Peyer's patch (tissue), 4 donors: Measurements from ENCODE around the gene ONECUT1. TPM values are rescaled to one million over a fixed set of nuclear protein-coding genes. Genes with fewer than 3 reads are reported as not detected.

Source experiments
- DNase-seq, 3 donors: peaks; one replicate each; pipeline ENCODE4 v3.0.0-alpha.2; 2017 to 2019
- H3K27ac ChIP-seq, 4 donors: fragments of 200-600 bp; sonication (generic); one replicate each; pipeline ENCODE4 v1.5.1; 2016 to 2019
- H3K27me3 ChIP-seq, 2 donors: fragments of 200-600 bp; sonication (generic); one replicate each; pipeline ENCODE4 v1.5.1; 2019
- H3K36me3 ChIP-seq, 3 donors: fragments of 200-600 bp; sonication (generic); one replicate each; pipeline ENCODE4 v1.5.1; 2016 to 2019
- H3K4me1 ChIP-seq, 4 donors: fragments of 200-600 bp; sonication (generic); one replicate each; pipeline ENCODE4 v1.5.1; 2016 to 2019
- H3K4me3 ChIP-seq, 4 donors: fragments of 200-600 bp; sonication (generic); 1 replicate in 3 of 4; 2 replicates in 1 of 4; pipeline ENCODE4 v1.5.1; 2016 to 2019; ENCODE audit warnings: mild to moderate bottlenecking in 1 of 4
- H3K9me3 ChIP-seq, 4 donors: fragments of 200-600 bp; sonication (generic); one replicate each; pipeline ENCODE4 v1.5.1; 2016 to 2019; ENCODE audit warnings: mild to moderate bottlenecking in 1 of 4
- POLR2A ChIP-seq, 2 donors: fragments of 450-650 bp; IDR thresholded peaks; one replicate each; pipeline ENCODE4 v1.5.1; 2017; ENCODE audit warnings: antibody characterized with exemption in 2 of 2, mild to moderate bottlenecking in 2 of 2, moderate library complexity in 2 of 2
- total RNA-seq, 4 donors: library from RNA; depleted of rRNA; stranded (reverse); fragments of >200 nt; gene quantifications; one replicate each; pipeline ENCODE4 v1.1.0, GENCODE V29; 2016
- TF ChIP-seq, protein P1 (sequence below), 6 experiments: fragments of 450-650 bp in 4 of 6; fragments of 200-600 bp in 2 of 6; sonication (generic) in 1 of 6; IDR thresholded peaks; one replicate each; pipeline ENCODE4 v1.5.1; 2017 to 2019; ENCODE audit warnings: antibody characterized with exemption in 6 of 6, mild to moderate bottlenecking in 3 of 6, moderate library complexity in 1 of 6

The ONECUT1 gene
- total RNA-seq, 4 donors from 2014 or later: not detected

- Histone ChIP-seq H3K27me3 (no peaks in the 10 kb centered on the region), H3K4me3 (no peak overlapping the region), H3K9me3 (no peaks in the 10 kb centered on the region), H3K4me1 (no peaks in the 10 kb centered on the region), H3K27ac (no peak overlapping the region), H3K36me3 (no peaks in the 10 kb centered on the region)
- no peak for TF ChIP-seq POLR2A (IDR thresholded peaks at IDR 0.05)
- TF ChIP-seq, protein P1, sequence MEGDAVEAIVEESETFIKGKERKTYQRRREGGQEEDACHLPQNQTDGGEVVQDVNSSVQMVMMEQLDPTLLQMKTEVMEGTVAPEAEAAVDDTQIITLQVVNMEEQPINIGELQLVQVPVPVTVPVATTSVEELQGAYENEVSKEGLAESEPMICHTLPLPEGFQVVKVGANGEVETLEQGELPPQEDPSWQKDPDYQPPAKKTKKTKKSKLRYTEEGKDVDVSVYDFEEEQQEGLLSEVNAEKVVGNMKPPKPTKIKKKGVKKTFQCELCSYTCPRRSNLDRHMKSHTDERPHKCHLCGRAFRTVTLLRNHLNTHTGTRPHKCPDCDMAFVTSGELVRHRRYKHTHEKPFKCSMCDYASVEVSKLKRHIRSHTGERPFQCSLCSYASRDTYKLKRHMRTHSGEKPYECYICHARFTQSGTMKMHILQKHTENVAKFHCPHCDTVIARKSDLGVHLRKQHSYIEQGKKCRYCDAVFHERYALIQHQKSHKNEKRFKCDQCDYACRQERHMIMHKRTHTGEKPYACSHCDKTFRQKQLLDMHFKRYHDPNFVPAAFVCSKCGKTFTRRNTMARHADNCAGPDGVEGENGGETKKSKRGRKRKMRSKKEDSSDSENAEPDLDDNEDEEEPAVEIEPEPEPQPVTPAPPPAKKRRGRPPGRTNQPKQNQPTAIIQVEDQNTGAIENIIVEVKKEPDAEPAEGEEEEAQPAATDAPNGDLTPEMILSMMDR (IDR thresholded peaks at IDR 0.05): no peak
- no peak for DNase-seq
Measured at GRCh38 chr15:52749258-52749657, 40.9 kb downstream of the ONECUT1 start.

DNA sequence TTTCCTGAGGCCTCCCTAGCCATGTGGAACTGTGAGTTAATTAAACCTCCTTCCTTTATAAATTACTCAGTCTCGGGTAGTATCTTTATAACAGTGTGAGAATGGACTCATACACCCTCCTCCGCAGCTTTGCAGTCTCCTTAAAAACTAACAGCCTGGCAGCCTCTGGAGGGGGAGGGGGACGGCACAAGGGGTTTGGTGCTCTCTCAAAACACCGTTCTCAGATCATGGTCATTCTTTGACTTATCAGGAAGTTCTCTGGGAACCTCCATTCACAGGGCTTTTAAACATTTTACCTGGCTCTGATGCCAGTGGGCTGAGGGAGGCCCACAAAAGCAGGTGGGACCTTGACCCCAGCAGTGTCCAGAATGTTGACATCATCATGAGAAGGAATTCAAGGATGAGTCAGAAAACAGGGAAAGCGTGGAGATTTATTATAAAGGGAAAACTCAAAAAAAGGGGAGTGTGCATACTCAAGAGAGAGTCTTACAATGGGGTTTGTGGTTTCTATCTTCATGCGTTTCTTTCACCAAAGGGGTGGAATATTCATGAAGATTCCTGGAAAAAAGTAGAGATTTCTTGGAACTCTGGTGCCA lies 43.9 kb downstream of the ONECUT1 start:
- Histone ChIP-seq H3K4me1 (no peaks in the 10 kb centered on the region), H3K4me3 (no peak overlapping the region), H3K9me3 (no peaks in the 10 kb centered on the region), H3K27ac (no peak overlapping the region), H3K36me3 (no peaks in the 10 kb centered on the region), H3K27me3 (no peaks in the 10 kb centered on the region)
- no peak for DNase-seq
- TF ChIP-seq, protein P1 (IDR thresholded peaks at IDR 0.05): no peak
- no peak for TF ChIP-seq POLR2A (IDR thresholded peaks at IDR 0.05)

DNA sequence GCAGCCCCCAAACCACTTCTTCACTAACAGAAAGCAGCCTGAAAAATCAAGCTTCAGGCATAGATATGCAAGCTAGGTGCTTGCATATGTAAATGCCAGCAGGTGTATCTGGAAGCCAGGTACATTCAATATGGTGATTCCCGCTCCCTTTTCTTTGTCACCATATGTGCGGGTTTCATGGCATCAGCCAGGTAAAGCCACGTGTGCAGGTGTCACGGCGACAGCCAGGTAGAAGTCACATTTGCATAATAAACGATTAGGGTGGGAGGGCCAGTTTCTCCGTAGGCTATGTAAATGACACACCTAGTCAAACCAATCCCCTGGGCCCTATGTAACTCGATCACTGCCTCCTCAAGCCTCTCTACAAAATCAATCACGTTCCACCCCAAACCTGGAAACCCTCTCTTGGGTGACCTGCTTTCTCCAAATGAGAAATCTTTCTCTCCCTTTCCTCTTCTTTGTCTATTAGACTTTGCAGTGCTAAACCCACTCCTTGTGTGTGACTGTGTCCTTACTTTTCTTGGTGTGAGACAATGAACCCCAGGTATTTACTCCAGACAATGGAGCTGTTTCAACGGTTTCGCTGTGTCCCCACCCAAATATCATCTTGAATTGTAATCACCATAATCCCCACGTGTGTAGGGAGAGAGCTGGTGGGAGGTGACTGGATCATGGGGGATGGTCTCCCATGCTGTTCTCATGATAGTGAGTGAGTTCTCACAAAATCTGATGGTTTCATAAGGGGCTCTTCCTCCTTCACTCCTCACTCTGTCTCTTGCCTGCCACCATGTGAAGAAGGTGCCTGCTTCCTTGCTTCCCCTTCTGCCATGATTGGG lies 44.6 kb downstream of the ONECUT1 start:
- Histone ChIP-seq H3K27me3 (no peaks in the 10 kb centered on the region), H3K36me3 (no peaks in the 10 kb centered on the region), H3K4me3 (no peak overlapping the region), H3K27ac (no peak overlapping the region), H3K4me1 (no peaks in the 10 kb centered on the region), H3K9me3 (no peaks in the 10 kb centered on the region)
- TF ChIP-seq, protein P1 (IDR thresholded peaks at IDR 0.05): no peak
- no peak for TF ChIP-seq POLR2A (IDR thresholded peaks at IDR 0.05)
- no peak for DNase-seq

GRCh38 chr15:52738311-52738710 lies 51.8 kb downstream of the ONECUT1 start:
- Histone ChIP-seq H3K9me3 (no peaks in the 10 kb centered on the region), H3K4me3 (no peak overlapping the region), H3K4me1 (no peaks in the 10 kb centered on the region), H3K27me3 (no peaks in the 10 kb centered on the region), H3K36me3 (no peaks in the 10 kb centered on the region), H3K27ac (no peak overlapping the region)
- DNase-seq: no peak
- TF ChIP-seq, protein P1 (IDR thresholded peaks at IDR 0.05): no peak
- TF ChIP-seq POLR2A (IDR thresholded peaks at IDR 0.05): no peak

GRCh38 chr15:52737720-52738119 lies 52.4 kb downstream of the ONECUT1 start:
- TF ChIP-seq POLR2A (IDR thresholded peaks at IDR 0.05): no peak
- TF ChIP-seq, protein P1 (IDR thresholded peaks at IDR 0.05): no peak
- no peak overlapping the region for H3K4me3 ChIP-seq
- H3K9me3 ChIP-seq: no peaks in the 10 kb centered on the region

More at GRCh38 chr15:52737720-52738119, 52.4 kb downstream of the ONECUT1 start:
- Histone ChIP-seq H3K36me3 (no peaks in the 10 kb centered on the region), H3K27me3 (no peaks in the 10 kb centered on the region), H3K27ac (no peak overlapping the region), H3K4me1 (no peaks in the 10 kb centered on the region)
- DNase-seq: no peak
